GM18507 (cell line): Measurements from ENCODE around the gene NCCRP1.

Experiments used
- DNase-seq: peaks from one replicate; pipeline ENCODE4 v3.0.0; 2011; ENCODE audit warnings: low read depth; ENCODE audit not compliant: insufficient read length; ENCODE audit errors: extremely low spot score
- FAIRE-seq: peaks from 2 replicates; lab custom pipeline; 2011; peaks lifted over from hg19 to GRCh38; lab: Jason Lieb, UNC

Gene NCCRP1

GRCh38 chr19:39162441-39163043, 34.2 kb upstream of the NCCRP1 start:
- DNase-seq (no peak), FAIRE-seq (no peak)

GRCh38 chr19:39163621-39164020, 33.1 kb upstream of the NCCRP1 start:
- no peak for FAIRE-seq
- no peak for DNase-seq

DNA sequence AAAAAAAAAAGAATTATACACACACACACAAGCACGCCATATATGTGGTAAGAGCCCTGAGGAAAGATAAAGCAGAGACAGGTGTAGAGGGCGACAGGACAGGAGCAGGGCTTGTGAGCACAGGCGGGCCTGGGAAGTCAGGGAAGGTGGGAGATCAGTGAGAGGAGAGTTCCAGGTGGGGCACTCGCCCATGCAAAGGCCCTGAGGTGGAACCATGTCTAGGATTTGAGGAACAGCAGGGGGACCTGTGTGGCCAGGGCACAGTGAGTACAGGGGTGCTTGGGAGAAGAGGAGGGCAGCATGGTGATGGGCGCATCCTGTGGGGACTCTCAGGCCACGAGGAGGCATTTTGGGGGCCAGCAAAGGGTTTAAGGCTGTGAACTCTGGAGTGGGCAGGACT, 32.5 kb upstream of the NCCRP1 start:
- FAIRE-seq (no peak), DNase-seq (no peak)

DNA sequence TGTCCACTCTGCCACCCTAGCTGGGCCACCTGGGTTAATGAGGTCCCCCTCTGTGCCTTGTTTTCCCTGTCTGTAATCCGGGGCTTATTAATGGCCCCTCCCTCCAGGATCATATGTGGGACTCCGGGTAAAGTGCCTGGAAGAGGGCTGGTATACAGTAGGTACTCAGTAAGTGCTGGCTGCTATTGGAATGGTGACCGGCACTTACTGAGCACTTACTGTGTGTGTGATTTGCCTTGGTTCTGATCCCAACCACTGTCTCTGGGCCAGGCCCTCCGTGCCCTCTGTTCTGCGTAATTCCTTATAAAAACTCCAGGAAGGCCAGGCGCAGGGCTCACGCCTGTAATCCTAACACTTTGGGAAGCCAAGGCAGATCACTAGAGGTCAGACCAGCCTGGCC, 30.9 kb upstream of the NCCRP1 start:
- DNase-seq = no peak
- no peak for FAIRE-seq

DNA sequence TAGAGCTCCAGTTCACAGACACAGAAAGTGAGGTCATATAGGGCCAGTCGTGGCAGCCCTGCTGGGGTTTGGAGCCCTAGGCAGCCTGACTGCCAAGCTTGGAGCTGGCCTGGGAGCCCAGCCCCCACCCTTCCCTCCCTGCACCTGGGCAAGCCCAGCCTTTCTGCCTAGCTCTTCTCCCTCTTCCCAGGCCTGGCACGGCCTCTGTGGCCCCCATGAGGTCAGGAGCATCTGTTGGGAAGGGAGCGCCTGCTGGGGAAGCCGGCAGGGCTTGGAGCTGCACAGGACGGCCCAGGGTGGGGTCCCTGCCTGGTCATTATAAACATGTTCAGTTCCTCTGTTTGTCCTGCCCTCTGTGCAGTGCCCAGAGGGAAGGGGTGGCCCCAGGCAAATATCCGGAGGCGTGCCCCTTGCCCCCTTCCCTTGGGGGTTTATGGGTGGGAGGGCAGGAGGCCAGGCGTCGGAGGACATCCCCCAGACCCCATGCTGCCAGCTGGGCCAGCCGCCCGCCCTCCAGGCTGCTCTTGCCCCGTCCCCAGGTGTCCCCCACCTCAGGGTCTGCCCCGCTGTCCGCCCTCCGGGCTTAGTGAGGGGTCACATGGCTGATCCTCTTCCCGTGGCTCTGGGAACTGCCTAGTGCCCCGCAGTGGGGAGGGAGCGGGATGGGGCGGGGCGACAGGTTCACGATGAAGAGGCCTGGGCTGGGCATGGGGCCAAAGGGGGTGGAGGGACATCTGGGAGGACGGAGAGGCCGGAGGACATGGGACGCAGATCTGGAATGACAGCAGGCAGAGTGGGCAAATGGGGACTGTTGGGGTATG, 30.0 kb upstream of the NCCRP1 start:
- FAIRE-seq (no peak), DNase-seq (no peak)

DNA sequence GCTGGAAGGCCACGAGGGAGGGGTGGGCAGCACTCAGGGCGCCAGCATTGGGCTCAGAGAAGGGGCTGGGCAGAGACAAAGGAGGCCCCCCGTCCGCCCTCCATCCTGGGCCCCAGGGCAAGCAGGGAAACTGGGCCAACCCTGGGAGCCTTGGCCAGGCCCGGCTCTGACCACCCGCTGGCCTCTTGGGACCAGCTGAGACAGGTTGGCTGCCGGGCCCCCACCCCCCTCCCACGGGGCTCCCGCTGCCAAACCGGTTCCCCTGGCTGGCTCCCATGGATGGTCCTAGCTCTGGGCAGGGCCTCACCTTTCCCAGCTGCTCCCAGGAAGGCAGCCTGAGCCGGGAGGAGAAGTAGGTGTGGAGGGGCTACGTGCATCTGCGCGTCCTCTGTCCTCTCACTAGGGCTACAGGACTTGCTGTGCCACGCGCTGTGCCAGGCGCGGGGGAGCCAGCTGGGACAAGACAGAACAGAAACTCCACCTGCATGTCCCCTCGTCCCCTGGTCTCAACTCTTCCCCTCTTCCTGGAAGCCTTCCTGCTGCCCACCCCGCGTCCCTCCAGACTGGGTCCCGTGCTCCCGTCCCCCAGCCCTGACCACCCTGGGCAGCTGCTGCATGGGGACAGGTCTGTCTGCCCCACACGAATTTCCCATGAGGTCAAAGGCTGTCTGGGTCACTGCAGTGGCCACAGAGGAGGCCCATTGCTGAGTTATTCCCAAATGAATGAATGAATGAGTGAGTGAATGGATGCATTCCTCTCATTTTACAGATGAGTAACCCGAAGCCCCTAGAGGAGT, 29.1 kb upstream of the NCCRP1 start:
- no peak for FAIRE-seq
- no peak for DNase-seq

- FAIRE-seq (no peak), DNase-seq (no peak)
These were observed 28.3 kb upstream of the NCCRP1 start for GRCh38 chr19:39168258-39169142.

GRCh38 chr19:39169143-39169810, 27.5 kb upstream of the NCCRP1 start:
- DNase-seq (no peak), FAIRE-seq (no peak)

- DNase-seq (no peak), FAIRE-seq (no peak)
These were observed 26.2 kb upstream of the NCCRP1 start for GRCh38 chr19:39170386-39171231.

- no peak for FAIRE-seq
- DNase-seq = no peak
These were observed 25.0 kb upstream of the NCCRP1 start for GRCh38 chr19:39171479-39172465.

GRCh38 chr19:39172700-39173501, 23.9 kb upstream of the NCCRP1 start:
- FAIRE-seq (no peak), DNase-seq (no peak)

DNA sequence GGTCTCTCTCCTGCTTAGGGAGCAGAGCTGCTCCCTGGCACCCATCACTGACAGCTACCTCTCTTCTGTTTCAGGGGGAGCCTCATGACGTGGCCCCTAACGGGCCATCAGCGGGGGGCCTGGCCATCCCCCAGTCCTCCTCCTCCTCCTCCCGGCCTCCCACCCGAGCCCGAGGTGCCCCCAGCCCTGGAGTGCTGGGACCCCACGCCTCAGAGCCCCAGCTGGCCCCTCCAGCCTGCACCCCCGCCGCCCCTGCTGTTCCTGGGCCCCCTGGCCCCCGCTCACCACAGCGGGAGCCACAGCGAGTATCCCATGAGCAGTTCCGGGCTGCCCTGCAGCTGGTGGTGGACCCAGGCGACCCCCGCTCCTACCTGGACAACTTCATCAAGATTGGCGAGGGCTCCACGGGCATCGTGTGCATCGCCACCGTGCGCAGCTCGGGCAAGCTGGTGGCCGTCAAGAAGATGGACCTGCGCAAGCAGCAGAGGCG, 23.2 kb upstream of the NCCRP1 start:
- no peak for FAIRE-seq
- DNase-seq = no peak

- FAIRE-seq (no peak), DNase-seq (no peak)
These were observed 22.6 kb upstream of the NCCRP1 start for GRCh38 chr19:39174142-39174541.

DNA sequence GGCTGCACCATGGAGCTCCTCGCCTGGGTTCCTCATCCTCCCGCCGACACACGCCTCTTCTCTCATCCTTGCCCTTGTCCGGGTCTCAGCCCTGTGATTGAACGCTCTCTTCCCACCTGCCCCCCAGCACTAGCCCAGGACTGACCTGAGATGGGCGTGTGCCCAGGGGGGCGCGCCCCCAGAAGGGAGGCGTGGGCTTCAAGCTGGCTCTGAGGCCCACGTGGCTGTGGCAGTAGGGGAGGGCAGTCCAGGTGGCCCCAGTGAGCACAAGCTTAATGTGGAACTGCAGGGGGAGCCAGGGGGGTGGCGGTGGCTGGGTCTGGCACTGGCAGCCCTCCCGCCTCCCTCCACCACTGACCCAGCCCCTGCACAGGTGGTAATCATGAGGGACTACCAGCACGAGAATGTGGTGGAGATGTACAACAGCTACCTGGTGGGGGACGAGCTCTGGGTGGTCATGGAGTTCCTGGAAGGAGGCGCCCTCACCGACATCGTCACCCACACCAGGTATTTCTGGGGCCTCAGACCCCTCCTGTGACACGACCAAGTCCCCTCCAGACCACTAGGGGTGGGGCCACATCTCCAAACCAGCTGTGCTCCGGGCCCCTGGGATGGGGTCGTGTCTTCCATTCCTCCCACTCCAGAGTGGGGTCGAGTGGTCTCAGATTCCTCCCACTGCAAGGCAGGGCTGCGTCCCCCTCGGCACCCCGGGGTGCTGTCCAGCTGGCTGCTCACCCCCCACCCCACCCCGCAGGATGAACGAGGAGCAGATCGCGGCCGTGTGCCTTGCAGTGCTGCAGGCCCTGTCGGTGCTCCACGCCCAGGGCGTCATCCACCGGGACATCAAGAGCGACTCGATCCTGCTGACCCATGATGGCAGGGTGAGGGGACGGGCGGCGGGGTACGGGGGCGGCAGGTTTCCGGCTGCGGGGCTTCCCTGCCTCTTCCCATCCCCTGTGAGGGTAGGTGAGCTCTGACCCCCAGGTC, 21.9 kb upstream of the NCCRP1 start:
- no peak for FAIRE-seq

GRCh38 chr19:39175564-39175963, 21.2 kb upstream of the NCCRP1 start:
- DNase-seq = no peak
- no peak for FAIRE-seq

More for the DNA sequence above, 21.9 kb upstream of the NCCRP1 start:
- DNase-seq = no peak
